ENCODE results near the gene JMJD6. TPM values are rescaled to one million over a fixed set of nuclear protein-coding genes. Genes with fewer than 3 reads are reported as not detected.
"Not testable (repeated sequence)": the region's sequence is repeated elsewhere in the genome, so short reads cannot be mapped to it uniquely, and the experiment has no call there.

Gene JMJD6
- total RNA-seq, 1 donor from 2014 or later: 29.6 TPM

GRCh38 chr17:76714336-76714735 is 12.1 kb downstream of the JMJD6 start:
- ATAC-seq (no peak), DNase-seq (no peak)
- TF ChIP-seq, protein P1, sequence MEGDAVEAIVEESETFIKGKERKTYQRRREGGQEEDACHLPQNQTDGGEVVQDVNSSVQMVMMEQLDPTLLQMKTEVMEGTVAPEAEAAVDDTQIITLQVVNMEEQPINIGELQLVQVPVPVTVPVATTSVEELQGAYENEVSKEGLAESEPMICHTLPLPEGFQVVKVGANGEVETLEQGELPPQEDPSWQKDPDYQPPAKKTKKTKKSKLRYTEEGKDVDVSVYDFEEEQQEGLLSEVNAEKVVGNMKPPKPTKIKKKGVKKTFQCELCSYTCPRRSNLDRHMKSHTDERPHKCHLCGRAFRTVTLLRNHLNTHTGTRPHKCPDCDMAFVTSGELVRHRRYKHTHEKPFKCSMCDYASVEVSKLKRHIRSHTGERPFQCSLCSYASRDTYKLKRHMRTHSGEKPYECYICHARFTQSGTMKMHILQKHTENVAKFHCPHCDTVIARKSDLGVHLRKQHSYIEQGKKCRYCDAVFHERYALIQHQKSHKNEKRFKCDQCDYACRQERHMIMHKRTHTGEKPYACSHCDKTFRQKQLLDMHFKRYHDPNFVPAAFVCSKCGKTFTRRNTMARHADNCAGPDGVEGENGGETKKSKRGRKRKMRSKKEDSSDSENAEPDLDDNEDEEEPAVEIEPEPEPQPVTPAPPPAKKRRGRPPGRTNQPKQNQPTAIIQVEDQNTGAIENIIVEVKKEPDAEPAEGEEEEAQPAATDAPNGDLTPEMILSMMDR (IDR thresholded peaks at IDR 0.05): no peak
- no peak overlapping the region for H3K4me3 ChIP-seq
- no peaks in the 10 kb centered on the region for H3K27me3 ChIP-seq (ENCODE audit: low read depth)
- H3K9me3 ChIP-seq: no peaks in the 10 kb centered on the region
- intact Hi-C loops (cut with DNase I): no loop called here
- H3K27ac ChIP-seq: no peak overlapping the region
- peaks cover 63% of the 10 kb centered on the region for H3K36me3 ChIP-seq
- H3K4me1 ChIP-seq: peaks cover 42% of the 10 kb centered on the region

DNA sequence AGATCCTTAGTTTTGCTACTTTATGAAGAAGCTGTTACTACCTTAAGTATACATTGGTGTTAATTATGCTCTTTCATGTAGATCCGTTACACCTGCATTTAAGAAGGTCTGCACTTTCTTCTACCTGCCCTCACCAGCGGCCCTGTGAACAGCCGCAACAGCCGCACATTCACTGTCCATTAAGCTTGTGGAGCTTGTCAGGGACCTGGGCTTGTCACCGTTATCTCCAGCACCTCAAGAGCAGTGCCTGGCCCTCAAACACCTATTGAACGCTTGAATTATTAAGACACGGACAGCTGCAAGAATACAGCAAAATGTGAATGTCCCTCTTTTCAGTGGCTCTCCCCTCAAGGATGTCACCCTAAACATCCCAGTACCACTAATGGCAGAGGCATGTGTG is 12.6 kb downstream of the JMJD6 start:
- peaks cover 57% of the 10 kb centered on the region for H3K36me3 ChIP-seq
- no peaks in the 10 kb centered on the region for H3K27me3 ChIP-seq (ENCODE audit: low read depth)
- H3K4me3 ChIP-seq: no peak overlapping the region
- H3K4me1 ChIP-seq: peaks cover 48% of the 10 kb centered on the region
- no peak overlapping the region for H3K27ac ChIP-seq
- ATAC-seq (no peak), DNase-seq (no peak)
- TF ChIP-seq, protein P1 (IDR thresholded peaks at IDR 0.05): no peak
- intact Hi-C loops (cut with DNase I): no loop called here
- H3K9me3 ChIP-seq: no peaks in the 10 kb centered on the region

- peaks cover 61% of the 10 kb centered on the region for H3K4me1 ChIP-seq
- peaks cover 42% of the 10 kb centered on the region for H3K36me3 ChIP-seq
- H3K27ac ChIP-seq; H3K27me3 ChIP-seq (ENCODE audit: low read depth); H3K4me3 ChIP-seq; H3K9me3 ChIP-seq; DNase-seq; ATAC-seq; intact Hi-C loops (cut with DNase I): not testable (repeated sequence)
These were observed 14.1 kb downstream of the JMJD6 start for GRCh38 chr17:76712321-76712720.

DNA sequence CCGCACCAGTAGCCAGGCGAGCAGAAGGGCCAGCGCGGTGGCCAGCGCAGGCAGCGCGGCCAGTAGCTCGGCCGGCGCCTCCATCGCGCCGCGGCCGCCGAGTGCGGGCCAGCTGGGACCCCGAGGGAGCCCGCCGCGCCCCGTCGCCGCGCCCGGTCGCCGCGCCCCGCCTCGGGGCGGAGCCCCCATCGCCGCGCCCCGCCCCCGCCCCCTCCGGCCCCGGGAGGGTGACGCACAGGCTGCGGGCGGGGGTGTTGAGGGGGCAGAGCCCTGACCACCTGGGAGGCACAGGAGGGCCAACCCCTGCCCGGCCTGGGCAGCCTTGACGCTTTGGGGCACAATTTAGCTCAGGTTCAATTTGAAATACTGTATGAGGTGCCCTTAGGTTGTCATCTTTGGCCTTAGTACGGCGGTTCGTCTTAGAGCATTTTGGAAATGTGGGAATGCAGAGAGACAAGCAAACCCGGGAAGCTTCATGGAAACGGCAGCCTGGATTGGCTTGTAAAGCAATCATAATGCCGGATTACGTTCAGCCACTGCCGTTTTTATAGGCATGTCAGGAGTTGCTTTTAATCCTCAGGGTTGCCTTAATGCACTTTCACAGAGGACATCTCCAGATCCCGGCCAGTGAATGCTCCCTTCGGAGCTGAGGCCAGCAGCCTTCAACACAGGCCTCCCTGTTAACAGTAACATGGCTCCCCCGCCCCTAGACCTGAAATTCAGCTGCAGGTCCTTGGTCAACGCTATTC is 15.4 kb downstream of the JMJD6 start, which contains the start of gene MXRA7:
Gene MXRA7 (minus strand): TSS at position 103 of the 749 bp plus-strand sequence. CDS start 19 bp downstream, at position 84.
- peak; percentile 79 for DNase-seq
- intact Hi-C loops (cut with DNase I): no loop called here
- H3K36me3 ChIP-seq: peaks cover 30% of the 10 kb centered on the region
- peaks cover 56% of the 10 kb centered on the region for H3K4me1 ChIP-seq
- peak within 1 kb of the TSS; percentile 86 for H3K27ac ChIP-seq
- no peaks in the 10 kb centered on the region for H3K9me3 ChIP-seq
- peak; percentile 82 to 84 for ATAC-seq
- TF ChIP-seq, protein P1 (IDR thresholded peaks at IDR 0.05): no peak
- H3K4me3 ChIP-seq: peak within 1 kb of the TSS; percentile 74
- no peaks in the 10 kb centered on the region for H3K27me3 ChIP-seq (ENCODE audit: low read depth)

- peaks cover 48% of the 10 kb centered on the region for H3K4me1 ChIP-seq
- peak; percentile 31 to 49 for ATAC-seq
- intact Hi-C loops (cut with DNase I): not testable (repeated sequence)
These were observed 16.2 kb downstream of the JMJD6 start for GRCh38 chr17:76709951-76710862.

GRCh38 chr17:76709077-76709950 is 17.1 kb downstream of the JMJD6 start:
- intact Hi-C loops (cut with DNase I): no loop called here
- DNase-seq: peak; percentile 68
- H3K4me3 ChIP-seq: peak overlapping the region; percentile 74
- ATAC-seq: peak; percentile 54 to 57
- peaks cover 39% of the 10 kb centered on the region for H3K4me1 ChIP-seq
- TF ChIP-seq, protein P1 (IDR thresholded peaks at IDR 0.05): no peak
- peak overlapping the region; percentile 86 for H3K27ac ChIP-seq
- no peaks in the 10 kb centered on the region for H3K9me3 ChIP-seq
- no peaks in the 10 kb centered on the region for H3K27me3 ChIP-seq (ENCODE audit: low read depth)
- H3K36me3 ChIP-seq: peaks cover 16% of the 10 kb centered on the region

More at GRCh38 chr17:76709951-76710862, 16.2 kb downstream of the JMJD6 start:
- not testable (repeated sequence) for H3K9me3 ChIP-seq; H3K27me3 ChIP-seq (ENCODE audit: low read depth)
- peak; percentile 50 for DNase-seq
- peak overlapping the region; percentile 86 for H3K27ac ChIP-seq
- H3K4me3 ChIP-seq: peak overlapping the region; percentile 74
- H3K36me3 ChIP-seq: peaks cover 21% of the 10 kb centered on the region
